ENCODE results near the gene CCNJ.
A peak's percentile ranks its signal among the peaks of the same experiment; 100 is the strongest.
"Not testable (repeated sequence)": the region's sequence is repeated elsewhere in the genome, so short reads cannot be mapped to it uniquely, and the experiment has no call there.

CCNJ gene

GRCh38 chr10:96043033-96043892 lies at the start of gene CCNJ:
TSS of gene CCNJ (plus strand) at chr10:96043583. CDS start at chr10:96044394, 811 bp downstream.
- peak; percentile 64 for DNase-seq (ENCODE audit: low read depth)

GRCh38 chr10:95994376-95994775 lies 49.0 kb upstream of the CCNJ start:
- not testable (repeated sequence) for DNase-seq (ENCODE audit: low read depth)

GRCh38 chr10:95998255-95998784 lies 45.1 kb upstream of the CCNJ start:
- DNase-seq (ENCODE audit: low read depth), result no peak

- DNase-seq (ENCODE audit: low read depth), result no peak
Observed at GRCh38 chr10:96013956-96014355, 29.4 kb upstream of the CCNJ start.

GRCh38 chr10:96014473-96015102 lies 28.8 kb upstream of the CCNJ start:
- no peak for DNase-seq (ENCODE audit: low read depth)

- DNase-seq (ENCODE audit: low read depth), result no peak
Observed at GRCh38 chr10:96017191-96017687, 26.1 kb upstream of the CCNJ start.

- DNase-seq (ENCODE audit: low read depth), result no peak
Observed at GRCh38 chr10:96021332-96021731, 22.1 kb upstream of the CCNJ start.

- no peak for DNase-seq (ENCODE audit: low read depth)
Observed at GRCh38 chr10:96022739-96023138, 20.6 kb upstream of the CCNJ start.

GRCh38 chr10:96023168-96023567 lies 20.2 kb upstream of the CCNJ start:
- DNase-seq (ENCODE audit: low read depth), result no peak

- DNase-seq (ENCODE audit: low read depth), result no peak
Observed at GRCh38 chr10:96025566-96025965, 17.8 kb upstream of the CCNJ start.

- DNase-seq (ENCODE audit: low read depth), result no peak
Observed at GRCh38 chr10:96034625-96035024, 8.8 kb upstream of the CCNJ start.

- DNase-seq (ENCODE audit: low read depth), result no peak
Observed at GRCh38 chr10:96038476-96039387, 4.7 kb upstream of the CCNJ start.

GRCh38 chr10:96041146-96041545 lies 2.2 kb upstream of the CCNJ start:
- no peak for DNase-seq (ENCODE audit: low read depth)

GRCh38 chr10:96043893-96044715 lies 721 bp downstream of the CCNJ start:
- DNase-seq (ENCODE audit: low read depth), result peak; percentile 9

GRCh38 chr10:96044736-96045135 lies 1.4 kb downstream of the CCNJ start:
- no peak for DNase-seq (ENCODE audit: low read depth)

- DNase-seq (ENCODE audit: low read depth), result no peak
Observed at GRCh38 chr10:96046546-96046945, 3.2 kb downstream of the CCNJ start.

- no peak for DNase-seq (ENCODE audit: low read depth)
Observed at GRCh38 chr10:96047004-96047649, 3.7 kb downstream of the CCNJ start.

GRCh38 chr10:96047925-96048324 lies 4.5 kb downstream of the CCNJ start:
- DNase-seq (ENCODE audit: low read depth), result not testable (repeated sequence)

GRCh38 chr10:96049340-96049739 lies 6.0 kb downstream of the CCNJ start:
- no peak for DNase-seq (ENCODE audit: low read depth)

GRCh38 chr10:96053985-96054384 lies 10.6 kb downstream of the CCNJ start:
- DNase-seq (ENCODE audit: low read depth), result no peak

- no peak for DNase-seq (ENCODE audit: low read depth)
Observed at GRCh38 chr10:96056787-96057186, 13.4 kb downstream of the CCNJ start.

Measured in T-helper 22 cell (primary cell).